Measurements from ENCODE around the gene FKBP1A. TPM values are rescaled to one million over a fixed set of nuclear protein-coding genes. Genes with fewer than 3 reads are reported as not detected.

Gene FKBP1A
- total and polyA plus RNA-seq, 9 of the 15 experiments (the other 6 are each of a cell fraction or from before 2014, with no cell fraction given), result 48.8 to 502 (median 89.6) TPM

GRCh38 chr20:1414982-1415381 is 22.1 kb upstream of the FKBP1A start:
- H3K4me3 ChIP-seq, result no peak overlapping the region
- no peaks in the 10 kb centered on the region for H3K9me1 ChIP-seq (ENCODE audit: control insufficient read depth, insufficient read depth, low read length)
- H3K27ac ChIP-seq (ENCODE audit: extremely low read depth, low read depth, low read length), result no peak overlapping the region
- H3K27me3 ChIP-seq (ENCODE audit: control insufficient read depth in 2 of 2, insufficient read depth in 2 of 2, low read length in 2 of 2), result no peaks in the 10 kb centered on the region
- no peaks in the 10 kb centered on the region for H3K79me2 ChIP-seq (ENCODE audit: control insufficient read depth, insufficient read depth, low read length)
- no peak overlapping the region for H2AFZ ChIP-seq (ENCODE audit: low read depth, low read length)
- intact Hi-C loops (cut with micrococcal nuclease), result no loop called here
- FAIRE-seq (no peak), ATAC-seq (no peak), DNase-seq (ENCODE audit: extremely low read depth in 1 of 4, low spot score in 3 of 4) (no peak)
- 22% methylated on average over 4 of the region's 4 CpGs for WGBS (ENCODE audit: insufficient coverage, low coverage, missing lambda C conversion rate)
- peaks cover 5 to 6% of the 10 kb centered on the region in 2 experiments; a peak in 4 of 5 replicates for H3K4me1 ChIP-seq (replicated peaks in 1 of 2; ENCODE audit: control insufficient read depth in 2 of 2, insufficient read depth in 2 of 2, low read length in 2 of 2)
- CTCF ChIA-PET (ENCODE audit: low intra/inter-chr PET ratio), result no interaction called here
- POLR2A ChIA-PET, result interaction anchor here (0.8 kb wide), 1 partner anchor 53 kb away, joined by 4 read pairs; no protein-coding TSS in a partner anchor
- no peaks in the 10 kb centered on the region for H3K36me3 ChIP-seq (ENCODE audit: control insufficient read depth, insufficient read depth, low read length)
- no peaks in the 10 kb centered on the region for H4K20me1 ChIP-seq (replicated peaks; ENCODE audit: control insufficient read depth, insufficient read depth, low read length)
- BruUV-seq (replicated peaks), result no TSS peak
- no peaks in the 10 kb centered on the region for H3K9me3 ChIP-seq (replicated peaks; ENCODE audit: control insufficient read depth, insufficient read depth, low read depth, low read length)
- TF ChIP-seq SMARCB1 (IDR thresholded peaks at IDR 0.05; ENCODE audit: insufficient read length, low read depth) (no peak), PRMT5 (CRISPR knock-in tag; IDR thresholded peaks at IDR 0.05) (no peak), CTBP1 (IDR thresholded peaks at IDR 0.05; ENCODE audit: borderline replicate concordance) (no peak), NELFE (IDR thresholded peaks at IDR 0.05; ENCODE audit: insufficient read depth, insufficient read length) (no peak)
- H3K9ac ChIP-seq (ENCODE audit: insufficient read depth in 1 of 2, low read depth in 2 of 2, low read length in 2 of 2), result no peak overlapping the region
- no peak overlapping the region for H3K4me2 ChIP-seq (ENCODE audit: insufficient read depth, low read length)
- in situ Hi-C loops (cut with MboI), result no loop called here

GRCh38 chr20:1405801-1406200 is 12.9 kb upstream of the FKBP1A start:
- Histone ChIP-seq H3K36me3 (ENCODE audit: control insufficient read depth, insufficient read depth, low read length) (no peaks in the 10 kb centered on the region), H3K27me3 (ENCODE audit: control insufficient read depth in 2 of 2, insufficient read depth in 2 of 2, low read length in 2 of 2) (peaks cover 5 to 19% of the 10 kb centered on the region in 2 experiments; a peak in 4 of 5 replicates), H3K4me2 (ENCODE audit: insufficient read depth, low read length) (no peak overlapping the region), H3K9me3 (replicated peaks; ENCODE audit: control insufficient read depth, insufficient read depth, low read depth, low read length) (no peaks in the 10 kb centered on the region), H3K4me3 (no peak overlapping the region), H3K9me1 (ENCODE audit: control insufficient read depth, insufficient read depth, low read length) (no peaks in the 10 kb centered on the region), H3K79me2 (ENCODE audit: control insufficient read depth, insufficient read depth, low read length) (no peaks in the 10 kb centered on the region), H3K27ac (ENCODE audit: extremely low read depth, low read depth, low read length) (no peak overlapping the region), H4K20me1 (replicated peaks; ENCODE audit: control insufficient read depth, insufficient read depth, low read length) (no peaks in the 10 kb centered on the region), H2AFZ (ENCODE audit: low read depth, low read length) (no peak overlapping the region), H3K9ac (ENCODE audit: insufficient read depth in 1 of 2, low read depth in 2 of 2, low read length in 2 of 2) (no peak overlapping the region), H3K4me1 (replicated peaks in 1 of 2; ENCODE audit: control insufficient read depth in 2 of 2, insufficient read depth in 2 of 2, low read length in 2 of 2) (no peaks in the 10 kb centered on the region)
- intact Hi-C loops (cut with micrococcal nuclease) (no loop called here), in situ Hi-C loops (cut with MboI) (no loop called here)
- no peak for FAIRE-seq
- POLR2A ChIA-PET, result interaction anchor here (0.7 to 1.4 kb wide), 2 partner anchors 11 to 23 kb away, joined by 3 read pairs; no protein-coding TSS in a partner anchor
- CTCF ChIA-PET (ENCODE audit: low intra/inter-chr PET ratio), result no interaction called here
- DNase-seq (ENCODE audit: extremely low read depth in 1 of 4, low spot score in 3 of 4), result no peak
- no TSS peak for BruUV-seq (replicated peaks)
- WGBS (ENCODE audit: insufficient coverage, low coverage, missing lambda C conversion rate), result 0% methylated on average over 2 of the region's 2 CpGs
- no peak for ATAC-seq
- TF ChIP-seq ZNF583 (CRISPR knock-in tag; IDR thresholded peaks at IDR 0.05), result no peak
- TF ChIP-seq ZNF347 (CRISPR knock-in tag; IDR thresholded peaks at IDR 0.05; ENCODE audit: low read depth), result no peak
- TF ChIP-seq RB1 (IDR thresholded peaks at IDR 0.05; ENCODE audit: low read depth), result no peak
- TF ChIP-seq ZNF280B (CRISPR knock-in tag; IDR thresholded peaks at IDR 0.05), result no peak
- TF ChIP-seq MBD1 (CRISPR knock-in tag; IDR thresholded peaks at IDR 0.05), result no peak
- no peak for TF ChIP-seq SMARCE1 (IDR thresholded peaks at IDR 0.05)
- no peak for TF ChIP-seq ZBTB43 (CRISPR knock-in tag; IDR thresholded peaks at IDR 0.05)
- TF ChIP-seq HMG20A (CRISPR knock-in tag; conservative IDR thresholded peaks at IDR 0.05), result no peak
- TF ChIP-seq HNRNPK (IDR thresholded peaks at IDR 0.05; ENCODE audit: low read depth, low read length, poor library complexity, severe bottlenecking), result no peak

All from K562 (cell line).